GM12878 (cell line): ENCODE results near the gene GNAQ.

ENCODE experiments used
- CTCF ChIP-seq, 3 experiments: IDR thresholded peaks in 2 of 3; conservative IDR thresholded peaks in 1 of 3; 2 replicates each; pipeline ENCODE4 v1.5.1; 2011; ENCODE audit warnings: low read depth in 3 of 3, low read length in 3 of 3, mild to moderate bottlenecking in 3 of 3, control low read depth in 2 of 3, moderate library complexity in 2 of 3, inconsistent platforms in 1 of 3, mixed read lengths in 1 of 3; ENCODE audit not compliant: control insufficient read depth in 2 of 3, insufficient read depth in 1 of 3; ENCODE audit errors: extremely low read depth in 1 of 3
- EP300 ChIP-seq, 2 experiments: fragments of 150-350 bp in 1 of 2; IDR thresholded peaks; 2 replicates each; pipeline ENCODE4 v1.6.1; 2011 to 2012; ENCODE audit warnings: low read depth in 2 of 2, low read length in 2 of 2, borderline replicate concordance in 1 of 2, improper control_type of control experiment in 1 of 2, inconsistent platforms in 1 of 2; ENCODE audit not compliant: control insufficient read depth in 1 of 2
- EZH2 ChIP-seq: IDR thresholded peaks from 2 replicates; pipeline ENCODE4 v1.6.1; 2012; ENCODE audit warnings: low read depth, mild to moderate bottlenecking, control low read depth, inconsistent platforms, low read length, borderline replicate concordance; ENCODE audit not compliant: control insufficient read depth
- KDM1A ChIP-seq: fragments of 200-600 bp; sonication (generic); IDR thresholded peaks from 2 replicates; pipeline ENCODE4 v1.6.1; 2016; ENCODE audit warnings: borderline replicate concordance
- MTA2 ChIP-seq: fragments of 450-650 bp; IDR thresholded peaks from 2 replicates; pipeline ENCODE4 v1.6.1; 2016; ENCODE audit warnings: low read depth, mild to moderate bottlenecking, moderate library complexity
- NFYB ChIP-seq: IDR thresholded peaks from 2 replicates; pipeline ENCODE4 v1.6.1; 2011; ENCODE audit warnings: low read depth, mild to moderate bottlenecking, low read length, improper control_type of control experiment, moderate library complexity; ENCODE audit not compliant: insufficient read depth
- NR2C1 ChIP-seq: fragments of 450-650 bp; IDR thresholded peaks from 2 replicates; pipeline ENCODE4 v1.6.1; 2017; ENCODE audit warnings: antibody characterized with exemption, mild to moderate bottlenecking, moderate library complexity
- POLR2A ChIP-seq: IDR thresholded peaks from 2 replicates; pipeline ENCODE4 v1.6.1; 2011; ENCODE audit warnings: low read depth, mild to moderate bottlenecking, low read length
- POLR2AphosphoS5 ChIP-seq: IDR thresholded peaks from 2 replicates; pipeline ENCODE4 v1.6.1; 2011; ENCODE audit warnings: mild to moderate bottlenecking, low read length, inconsistent platforms
- SIN3A ChIP-seq: IDR thresholded peaks from 2 replicates; pipeline ENCODE4 v1.6.1; 2012; ENCODE audit warnings: low read depth, low read length, improper control_type of control experiment
- ZNF217 ChIP-seq: fragments of 450-650 bp; IDR thresholded peaks from 2 replicates; pipeline ENCODE4 v1.6.1; 2017; ENCODE audit warnings: antibody characterized with exemption, mild to moderate bottlenecking
- ZNF274 ChIP-seq: IDR thresholded peaks from one replicate; pipeline ENCODE4 v1.8.0; 2011; ENCODE audit not compliant: insufficient read length, insufficient read depth
- TF ChIP-seq, protein P1 (sequence below): fragments of 450-650 bp; IDR thresholded peaks from 2 replicates; pipeline ENCODE4 v1.6.1; 2017; ENCODE audit warnings: mild to moderate bottlenecking, low read depth, inconsistent platforms; ENCODE audit not compliant: poor library complexity, severe bottlenecking
- TF ChIP-seq, protein P2 (sequence below): IDR thresholded peaks from 2 replicates; pipeline ENCODE4 v1.6.1; 2011; ENCODE audit warnings: borderline replicate concordance, low read depth, mild to moderate bottlenecking, moderate library complexity, mixed read lengths, low read length; ENCODE audit not compliant: insufficient read depth; ENCODE audit errors: extremely low read length

GRCh38 chr9:78013934-78014333 lies 17.7 kb downstream of the GNAQ start:
- TF ChIP-seq EP300 (IDR thresholded peaks at IDR 0.05; ENCODE audit: borderline replicate concordance in 1 of 2, control insufficient read depth in 1 of 2, low read depth in 2 of 2, low read length in 2 of 2) (no peak), SIN3A (no peak), EZH2 (no peak), CTCF (IDR thresholded peaks at IDR 0.05 in 2 of 3, conservative IDR thresholded peaks at IDR 0.05 in 1 of 3; ENCODE audit: control insufficient read depth in 2 of 3, extremely low read depth in 1 of 3, insufficient read depth in 1 of 3, low read depth in 3 of 3, low read length in 3 of 3) (no peak), ZNF274 (no peak), MTA2 (no peak), KDM1A (no peak), NR2C1 (no peak), NFYB (no peak), POLR2A (no peak), POLR2AphosphoS5 (no peak), ZNF217 (no peak)
- TF ChIP-seq, protein P1, sequence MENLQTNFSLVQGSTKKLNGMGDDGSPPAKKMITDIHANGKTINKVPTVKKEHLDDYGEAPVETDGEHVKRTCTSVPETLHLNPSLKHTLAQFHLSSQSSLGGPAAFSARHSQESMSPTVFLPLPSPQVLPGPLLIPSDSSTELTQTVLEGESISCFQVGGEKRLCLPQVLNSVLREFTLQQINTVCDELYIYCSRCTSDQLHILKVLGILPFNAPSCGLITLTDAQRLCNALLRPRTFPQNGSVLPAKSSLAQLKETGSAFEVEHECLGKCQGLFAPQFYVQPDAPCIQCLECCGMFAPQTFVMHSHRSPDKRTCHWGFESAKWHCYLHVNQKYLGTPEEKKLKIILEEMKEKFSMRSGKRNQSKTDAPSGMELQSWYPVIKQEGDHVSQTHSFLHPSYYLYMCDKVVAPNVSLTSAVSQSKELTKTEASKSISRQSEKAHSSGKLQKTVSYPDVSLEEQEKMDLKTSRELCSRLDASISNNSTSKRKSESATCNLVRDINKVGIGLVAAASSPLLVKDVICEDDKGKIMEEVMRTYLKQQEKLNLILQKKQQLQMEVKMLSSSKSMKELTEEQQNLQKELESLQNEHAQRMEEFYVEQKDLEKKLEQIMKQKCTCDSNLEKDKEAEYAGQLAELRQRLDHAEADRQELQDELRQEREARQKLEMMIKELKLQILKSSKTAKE = no peak
- TF ChIP-seq, protein P2, sequence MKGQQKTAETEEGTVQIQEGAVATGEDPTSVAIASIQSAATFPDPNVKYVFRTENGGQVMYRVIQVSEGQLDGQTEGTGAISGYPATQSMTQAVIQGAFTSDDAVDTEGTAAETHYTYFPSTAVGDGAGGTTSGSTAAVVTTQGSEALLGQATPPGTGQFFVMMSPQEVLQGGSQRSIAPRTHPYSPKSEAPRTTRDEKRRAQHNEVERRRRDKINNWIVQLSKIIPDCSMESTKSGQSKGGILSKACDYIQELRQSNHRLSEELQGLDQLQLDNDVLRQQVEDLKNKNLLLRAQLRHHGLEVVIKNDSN = no peak
